KMS-11 (cell line): Measurements from ENCODE around the gene RRBP1.

Experiments used
- H2AFZ ChIP-seq: fragments of 200-600 bp; sonication (generic); 2 replicates; pipeline ENCODE4 v1.6.1; 2016; ENCODE audit warnings: antibody characterized with exemption, mixed run types, low read depth
- H3K27ac ChIP-seq: fragments of 200-600 bp; sonication (generic); 2 replicates; pipeline ENCODE4 v1.6.1; 2016; ENCODE audit warnings: mild to moderate bottlenecking, mixed run types
- H3K27me3 ChIP-seq: fragments of 200-600 bp; sonication (generic); 2 replicates; pipeline ENCODE4 v1.6.1; 2017; ENCODE audit warnings: mild to moderate bottlenecking, low read depth, mixed run types, moderate library complexity; ENCODE audit not compliant: insufficient read depth
- H3K36me3 ChIP-seq: fragments of 200-600 bp; sonication (generic); 2 replicates; pipeline ENCODE4 v1.6.1; 2017; ENCODE audit warnings: mild to moderate bottlenecking, mixed run types; ENCODE audit not compliant: insufficient read depth
- H3K4me1 ChIP-seq: fragments of 200-600 bp; sonication (generic); 2 replicates; pipeline ENCODE4 v1.6.1; 2016; ENCODE audit warnings: mild to moderate bottlenecking, low read depth, mixed run types; ENCODE audit not compliant: poor library complexity, severe bottlenecking
- H3K4me2 ChIP-seq: fragments of 200-600 bp; sonication (generic); 2 replicates; pipeline ENCODE4 v1.7.0; 2016; ENCODE audit warnings: mild to moderate bottlenecking, mixed run types
- H3K4me3 ChIP-seq: fragments of 200-600 bp; sonication (generic); IDR thresholded peaks from 2 replicates; pipeline ENCODE4 v1.6.1; 2017; ENCODE audit warnings: low read depth, low read length, mixed read lengths; ENCODE audit not compliant: insufficient read depth
- H3K79me2 ChIP-seq: fragments of 200-600 bp; sonication (generic); 2 replicates; pipeline ENCODE4 v1.6.1; 2016; ENCODE audit warnings: low read depth, mixed run types; ENCODE audit not compliant: insufficient read depth
- H3K9ac ChIP-seq: fragments of 200-600 bp; sonication (generic); 2 replicates; pipeline ENCODE4 v1.6.1; 2016; ENCODE audit warnings: mild to moderate bottlenecking, mixed run types
- H4K20me1 ChIP-seq: fragments of 200-600 bp; sonication (generic); 2 replicates; pipeline ENCODE4 v1.6.1; 2016; ENCODE audit warnings: mild to moderate bottlenecking, mixed run types; ENCODE audit not compliant: insufficient read depth
- TF ChIP-seq, protein P1 (sequence below): fragments of 200-600 bp; sonication (generic); conservative IDR thresholded peaks from 2 replicates; pipeline ENCODE4 v1.6.1; 2017; ENCODE audit warnings: low read depth, mild to moderate bottlenecking, antibody characterized with exemption, low read length, moderate library complexity, mixed read lengths

The RRBP1 gene

DNA sequence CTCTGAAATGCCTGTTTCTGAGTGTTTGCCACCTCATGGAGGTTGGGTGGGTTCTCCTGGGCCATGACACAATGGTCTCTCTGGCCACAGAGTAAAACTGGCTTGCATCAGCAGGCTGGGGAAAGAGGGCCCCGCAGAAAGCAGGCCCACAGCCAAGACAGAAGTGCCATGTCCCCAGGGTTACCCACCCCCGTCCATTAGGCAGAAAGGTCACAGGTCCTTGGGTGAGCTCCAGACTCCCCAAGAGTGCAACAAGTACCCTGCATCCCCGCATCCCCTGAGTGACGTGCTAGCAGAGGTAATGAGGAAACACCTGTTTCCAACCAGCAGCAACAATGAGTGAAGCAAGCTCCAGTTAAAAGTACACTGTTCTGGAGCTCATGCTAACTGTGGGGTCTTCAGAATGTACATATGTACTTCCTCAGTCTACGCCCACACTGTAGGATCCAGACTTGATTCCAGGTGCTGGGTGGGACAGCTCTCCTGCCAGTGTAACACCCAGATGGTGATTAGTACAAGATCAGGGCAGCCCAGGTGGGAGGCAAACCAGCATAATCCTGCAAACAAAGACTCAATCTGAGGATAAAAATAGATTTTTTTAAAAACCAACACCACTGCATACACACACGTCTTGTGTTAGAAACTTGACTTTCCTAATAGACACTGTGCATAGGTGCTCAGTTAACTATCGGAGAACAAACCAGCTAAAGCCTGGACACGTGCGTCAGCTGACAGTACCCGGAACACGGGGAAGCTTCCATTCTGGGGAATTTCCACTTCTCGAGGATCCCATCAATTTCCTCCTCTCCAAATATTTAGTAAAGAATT lies 31.5 kb downstream of the RRBP1 start:
- Histone ChIP-seq H4K20me1 (no peaks in the 10 kb centered on the region), H3K9ac (peak overlapping the region; percentile 27; the same call in 1 of the 2 replicates), H3K27ac (peak overlapping the region; percentile 79), H2AFZ (no peak overlapping the region), H3K4me3 (no peak overlapping the region), H3K27me3 (no peaks in the 10 kb centered on the region), H3K4me1 (peaks cover 78% of the 10 kb centered on the region), H3K79me2 (peaks cover 7% of the 10 kb centered on the region; the same call in 1 of the 2 replicates), H3K36me3 (no peaks in the 10 kb centered on the region), H3K4me2 (peak overlapping the region; percentile 83)
- TF ChIP-seq, protein P1, sequence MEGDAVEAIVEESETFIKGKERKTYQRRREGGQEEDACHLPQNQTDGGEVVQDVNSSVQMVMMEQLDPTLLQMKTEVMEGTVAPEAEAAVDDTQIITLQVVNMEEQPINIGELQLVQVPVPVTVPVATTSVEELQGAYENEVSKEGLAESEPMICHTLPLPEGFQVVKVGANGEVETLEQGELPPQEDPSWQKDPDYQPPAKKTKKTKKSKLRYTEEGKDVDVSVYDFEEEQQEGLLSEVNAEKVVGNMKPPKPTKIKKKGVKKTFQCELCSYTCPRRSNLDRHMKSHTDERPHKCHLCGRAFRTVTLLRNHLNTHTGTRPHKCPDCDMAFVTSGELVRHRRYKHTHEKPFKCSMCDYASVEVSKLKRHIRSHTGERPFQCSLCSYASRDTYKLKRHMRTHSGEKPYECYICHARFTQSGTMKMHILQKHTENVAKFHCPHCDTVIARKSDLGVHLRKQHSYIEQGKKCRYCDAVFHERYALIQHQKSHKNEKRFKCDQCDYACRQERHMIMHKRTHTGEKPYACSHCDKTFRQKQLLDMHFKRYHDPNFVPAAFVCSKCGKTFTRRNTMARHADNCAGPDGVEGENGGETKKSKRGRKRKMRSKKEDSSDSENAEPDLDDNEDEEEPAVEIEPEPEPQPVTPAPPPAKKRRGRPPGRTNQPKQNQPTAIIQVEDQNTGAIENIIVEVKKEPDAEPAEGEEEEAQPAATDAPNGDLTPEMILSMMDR, result no peak

DNA sequence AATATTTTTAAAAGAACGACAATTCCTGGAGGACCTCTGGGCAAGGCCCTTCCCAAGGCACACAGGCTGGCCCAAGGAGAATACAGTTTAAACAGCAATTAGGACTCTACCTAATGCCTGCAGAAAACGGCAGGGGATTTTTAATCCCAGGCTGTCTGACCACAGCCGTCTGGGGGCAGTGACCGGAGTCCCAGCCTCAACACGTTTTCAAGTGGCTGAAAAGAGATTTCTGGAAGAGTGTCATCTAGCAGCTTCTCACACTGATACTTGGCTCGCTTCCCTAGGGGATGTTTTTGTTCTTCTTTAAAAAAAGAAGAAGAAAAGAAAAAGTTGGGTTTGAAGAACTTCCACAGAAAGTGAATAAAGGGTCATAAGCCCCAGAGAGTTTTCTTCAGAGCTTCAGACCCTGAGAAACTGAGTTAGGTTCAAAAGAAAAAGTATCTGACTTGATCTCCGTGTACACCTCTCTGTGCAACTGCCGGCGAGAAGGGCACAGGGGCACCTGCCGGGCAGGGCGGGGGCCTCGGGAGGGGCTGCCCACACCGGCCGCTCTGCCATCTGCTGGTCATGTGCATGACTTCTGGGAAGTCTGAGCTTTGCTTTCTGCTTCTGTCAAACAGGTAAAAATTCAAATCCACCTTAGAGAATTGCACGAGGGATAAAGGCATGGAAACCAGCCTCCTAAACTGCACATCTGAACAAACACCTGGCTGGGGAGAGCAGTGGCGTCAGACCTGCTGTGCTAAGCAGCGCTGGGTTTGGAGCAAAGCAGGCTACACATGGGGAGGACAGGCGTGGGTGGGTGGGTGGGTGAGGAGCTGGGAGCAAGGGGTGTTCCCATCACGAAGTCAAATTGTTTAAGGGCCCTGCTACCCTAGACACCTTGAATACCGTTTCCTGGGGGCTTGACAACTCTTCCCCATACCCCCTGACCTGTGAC lies 33.0 kb downstream of the RRBP1 start:
- peak overlapping the region; percentile 49; the same call in 1 of the 2 replicates for H3K9ac ChIP-seq
- no peaks in the 10 kb centered on the region for H4K20me1 ChIP-seq
- H3K27ac ChIP-seq, result peak overlapping the region; percentile 87
- peaks cover 81% of the 10 kb centered on the region for H3K4me1 ChIP-seq
- TF ChIP-seq, protein P1, result peak; percentile 36
- H3K4me2 ChIP-seq, result peak overlapping the region; percentile 83
- no peak overlapping the region for H2AFZ ChIP-seq
- H3K4me3 ChIP-seq, result no peak overlapping the region
- no peaks in the 10 kb centered on the region for H3K27me3 ChIP-seq
- H3K36me3 ChIP-seq, result no peaks in the 10 kb centered on the region
- peaks cover 13% of the 10 kb centered on the region; the same call in 1 of the 2 replicates for H3K79me2 ChIP-seq

DNA sequence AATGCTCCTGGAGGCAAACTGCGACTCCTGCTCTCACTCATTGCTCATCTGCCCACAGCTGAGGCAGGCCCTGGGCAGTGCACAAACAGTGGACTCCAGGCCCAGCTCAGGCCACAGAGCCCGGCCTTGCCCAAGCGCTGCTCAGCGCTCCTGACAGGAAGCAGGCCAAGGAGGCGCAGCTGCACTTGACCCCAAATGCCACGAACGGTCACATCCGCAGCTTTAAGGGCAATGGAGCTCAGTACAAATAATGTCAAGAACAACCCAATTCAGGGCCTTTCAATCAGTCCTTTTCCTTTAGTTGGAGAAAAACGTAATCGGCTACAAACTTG lies 33.8 kb downstream of the RRBP1 start:
- Histone ChIP-seq H3K27ac (peak overlapping the region; percentile 87), H3K36me3 (no peaks in the 10 kb centered on the region), H3K4me1 (peaks cover 80% of the 10 kb centered on the region), H4K20me1 (no peaks in the 10 kb centered on the region), H3K4me3 (no peak overlapping the region), H2AFZ (no peak overlapping the region), H3K79me2 (peaks cover 13% of the 10 kb centered on the region; the same call in 1 of the 2 replicates), H3K27me3 (no peaks in the 10 kb centered on the region), H3K9ac (peak overlapping the region; percentile 49; the same call in 1 of the 2 replicates), H3K4me2 (peak overlapping the region; percentile 77)
- TF ChIP-seq, protein P1, result no peak

DNA sequence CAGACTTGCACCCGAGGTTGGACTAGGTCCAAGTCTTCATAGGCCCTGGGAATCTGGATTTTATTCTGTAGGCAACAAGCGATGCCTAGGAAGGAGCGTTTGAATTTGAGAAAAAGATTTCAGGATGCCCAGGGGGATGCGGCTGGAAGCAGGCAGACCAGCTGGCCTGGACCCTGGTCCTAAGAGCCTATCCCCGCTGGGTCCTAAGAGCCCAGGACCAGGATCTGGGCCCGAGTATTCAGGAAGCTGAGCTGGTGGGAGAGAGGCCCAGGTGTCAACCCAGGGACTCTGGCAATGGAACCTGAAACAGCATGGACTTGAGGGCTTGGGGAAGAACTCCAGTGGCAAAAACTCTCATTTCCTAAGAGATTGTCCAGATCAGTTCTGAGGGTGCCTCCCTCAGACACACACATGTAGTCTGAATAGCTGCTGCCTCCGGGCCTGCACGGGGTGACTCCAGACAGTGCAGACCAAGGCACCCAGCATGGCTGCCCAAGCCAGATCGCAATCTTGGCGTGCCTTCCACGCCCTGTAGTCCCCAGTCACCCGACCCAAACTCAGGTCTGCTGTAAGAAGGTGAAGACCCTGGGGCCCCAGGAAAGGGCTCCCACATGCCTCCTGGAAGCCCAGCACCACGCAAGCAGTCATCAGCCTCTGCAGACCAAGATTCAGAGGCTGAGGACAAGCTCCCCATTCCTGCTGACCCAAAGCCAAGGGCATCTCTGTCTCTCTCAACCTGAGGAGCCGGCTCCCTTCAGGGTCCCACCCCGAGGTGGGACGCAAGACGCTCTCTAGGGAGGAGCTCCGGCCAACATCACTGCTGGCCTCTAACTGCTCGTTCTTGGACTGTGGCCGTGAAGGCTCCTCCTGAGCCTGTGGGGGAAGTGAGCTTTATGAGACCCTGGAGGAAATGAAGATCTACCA lies 34.4 kb downstream of the RRBP1 start:
- TF ChIP-seq, protein P1, result no peak
- no peak overlapping the region for H2AFZ ChIP-seq
- H3K4me3 ChIP-seq, result no peak overlapping the region
- peaks cover 73% of the 10 kb centered on the region for H3K4me1 ChIP-seq
- peak overlapping the region; percentile 49; the same call in 1 of the 2 replicates for H3K9ac ChIP-seq
- no peaks in the 10 kb centered on the region for H4K20me1 ChIP-seq
- peak overlapping the region; percentile 77 for H3K4me2 ChIP-seq
- no peaks in the 10 kb centered on the region for H3K27me3 ChIP-seq
- H3K36me3 ChIP-seq, result no peaks in the 10 kb centered on the region
- H3K27ac ChIP-seq, result peak overlapping the region; percentile 87
- peaks cover 13% of the 10 kb centered on the region; the same call in 1 of the 2 replicates for H3K79me2 ChIP-seq
